ENCODE data around the gene TMPO. TPM values are rescaled to one million over a fixed set of nuclear protein-coding genes. Genes with fewer than 3 reads are reported as not detected.

TMPO gene
- total RNA-seq, 1 experiment from 2014 or later = 202 TPM

DNA sequence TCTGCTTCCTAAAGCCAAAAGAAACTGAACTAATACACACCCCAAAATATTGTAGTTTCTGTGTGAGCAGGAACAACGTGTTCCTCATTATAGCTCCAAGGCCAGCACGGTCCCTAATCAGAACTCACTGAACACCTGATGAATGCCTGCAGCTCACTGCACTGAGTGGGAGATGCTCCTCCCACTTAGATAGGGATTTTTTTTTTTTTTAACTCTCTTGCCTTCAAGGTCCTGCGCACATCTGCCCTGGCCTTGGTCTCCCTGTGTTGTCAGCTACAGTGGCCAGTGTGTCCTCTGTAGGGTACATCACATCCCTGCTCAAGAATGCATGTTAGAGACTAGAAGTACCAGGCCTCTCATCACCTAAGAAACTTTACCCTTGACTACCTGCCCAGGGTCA, 44.3 kb upstream of the TMPO start:
- Histone ChIP-seq H3K79me1 (ENCODE audit: insufficient read depth, low read depth, low read length, poor library complexity, severe bottlenecking) (no peaks in the 10 kb centered on the region), H4K5ac (ENCODE audit: insufficient read length, low read depth, low read length) (no peak overlapping the region), H3K23ac (ENCODE audit: insufficient read length, low read depth, low read length) (no peak overlapping the region), H2BK15ac (ENCODE audit: low read depth, low read length) (no peak overlapping the region), H3K27me3 (ENCODE audit: insufficient read depth, low read length) (no peaks in the 10 kb centered on the region), H4K8ac (replicated peaks; ENCODE audit: insufficient read length, low read depth, low read length) (no peak overlapping the region), H3K9ac (ENCODE audit: extremely low read depth, insufficient read length, low read length) (no peak overlapping the region), H3K23me2 (ENCODE audit: insufficient read length, low read depth, low read length, poor library complexity, severe bottlenecking) (peaks cover 2% of the 10 kb centered on the region), H3K79me2 (ENCODE audit: insufficient read depth, low read length) (no peaks in the 10 kb centered on the region), H3K9me3 (ENCODE audit: control insufficient read depth, low read depth, low read length) (no peaks in the 10 kb centered on the region), H2BK20ac (ENCODE audit: low read depth, low read length, poor library complexity, severe bottlenecking) (no peak overlapping the region), H3K27ac (ENCODE audit: insufficient read length, low read depth, low read length) (no peak overlapping the region), H3K14ac (ENCODE audit: insufficient read depth, low read length) (no peak overlapping the region), H4K20me1 (ENCODE audit: control insufficient read depth, insufficient read depth, insufficient read length) (no peaks in the 10 kb centered on the region), H2AFZ (ENCODE audit: low read length) (no peak overlapping the region), H3K4ac (ENCODE audit: low read depth, low read length) (no peak overlapping the region), H2BK120ac (ENCODE audit: low read depth, low read length, poor library complexity, severe bottlenecking) (no peak overlapping the region), H2BK12ac (ENCODE audit: insufficient read length, low read depth, low read length) (no peak overlapping the region), H3K4me1 (ENCODE audit: insufficient read depth, low read length) (no peaks in the 10 kb centered on the region), H3K4me2 (ENCODE audit: insufficient read depth, insufficient read length, low read length) (no peak overlapping the region), H3K56ac (ENCODE audit: insufficient read length, low read depth, low read length) (no peak overlapping the region), H3K18ac (ENCODE audit: insufficient read length, low read depth, low read length) (no peak overlapping the region), H4K91ac (ENCODE audit: insufficient read length, low read depth, low read length) (no peak overlapping the region), H2BK5ac (ENCODE audit: insufficient read length, low read length) (no peak overlapping the region), H2AK5ac (ENCODE audit: insufficient read length, low read length) (no peak overlapping the region), H3T11ph (ENCODE audit: low read length) (no peak overlapping the region)
- no peaks in the 10 kb centered on the region; the same call in 1 of the 2 replicates for H3K27me3 Mint-ChIP-seq (ENCODE audit: low read depth)
- no peak overlapping the region for H3K27ac Mint-ChIP-seq
- DNase-seq = no peak
- H3K36me3 Mint-ChIP-seq (ENCODE audit: insufficient read depth in 1 of 3, low read depth in 3 of 3) = no peaks in the 10 kb centered on the region
- 0 out of 4 replicates have a peak, but pooled peaks cover 0 to 3% of the 10 kb centered on the region in 2 experiments for H3K4me1 Mint-ChIP-seq
- no peak overlapping the region for H3K4me3 Mint-ChIP-seq
- TF ChIP-seq, protein P1, sequence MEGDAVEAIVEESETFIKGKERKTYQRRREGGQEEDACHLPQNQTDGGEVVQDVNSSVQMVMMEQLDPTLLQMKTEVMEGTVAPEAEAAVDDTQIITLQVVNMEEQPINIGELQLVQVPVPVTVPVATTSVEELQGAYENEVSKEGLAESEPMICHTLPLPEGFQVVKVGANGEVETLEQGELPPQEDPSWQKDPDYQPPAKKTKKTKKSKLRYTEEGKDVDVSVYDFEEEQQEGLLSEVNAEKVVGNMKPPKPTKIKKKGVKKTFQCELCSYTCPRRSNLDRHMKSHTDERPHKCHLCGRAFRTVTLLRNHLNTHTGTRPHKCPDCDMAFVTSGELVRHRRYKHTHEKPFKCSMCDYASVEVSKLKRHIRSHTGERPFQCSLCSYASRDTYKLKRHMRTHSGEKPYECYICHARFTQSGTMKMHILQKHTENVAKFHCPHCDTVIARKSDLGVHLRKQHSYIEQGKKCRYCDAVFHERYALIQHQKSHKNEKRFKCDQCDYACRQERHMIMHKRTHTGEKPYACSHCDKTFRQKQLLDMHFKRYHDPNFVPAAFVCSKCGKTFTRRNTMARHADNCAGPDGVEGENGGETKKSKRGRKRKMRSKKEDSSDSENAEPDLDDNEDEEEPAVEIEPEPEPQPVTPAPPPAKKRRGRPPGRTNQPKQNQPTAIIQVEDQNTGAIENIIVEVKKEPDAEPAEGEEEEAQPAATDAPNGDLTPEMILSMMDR (conservative IDR thresholded peaks at IDR 0.05) = no peak
- no peaks in the 10 kb centered on the region for H3K9me3 Mint-ChIP-seq
- WGBS (ENCODE audit: extremely low coverage, insufficient read length, low lambda C conversion rate) = no CpG with 5 or more reads among the region's 3 CpGs
